Measurements from ENCODE around the gene LRP5. TPM values are rescaled to one million over a fixed set of nuclear protein-coding genes. Genes with fewer than 3 reads are reported as not detected.

The LRP5 gene
- total RNA-seq, 1 experiment from 2014 or later = 27.8 TPM

Other genes with a start within 250 kb of the LRP5 start
- gene CHKA, start 191.2 kb upstream of the LRP5 start, total RNA-seq (2014; rRNA removed; shearing (Covaris generic)) = 119 and 129 TPM in 2 replicates
- gene KMT5B, start 99.3 kb upstream of the LRP5 start, total RNA-seq (2014; rRNA removed; shearing (Covaris generic)) = 5.6 and 11.4 TPM in 2 replicates
- gene C11orf24, start 40.6 kb upstream of the LRP5 start, total RNA-seq (2014; rRNA removed; shearing (Covaris generic)) = 15.7 and 17.4 TPM in 2 replicates
- 108 and 157 TPM in 2 replicates for gene PPP6R3, start 148.2 kb downstream of the LRP5 start, total RNA-seq (2014; rRNA removed; shearing (Covaris generic))